Loucy (cell line): ENCODE measurements around the gene RPS6KB2.

Experiments used
- EZH2phosphoT487 ChIP-seq: fragments of 200-600 bp; IDR thresholded peaks from 2 replicates; pipeline ENCODE4 v1.6.1; 2018; ENCODE audit warnings: antibody characterized with exemption, mild to moderate bottlenecking, moderate library complexity, borderline replicate concordance
- TF ChIP-seq, protein P1 (sequence below): fragments of 200-600 bp; sonication (generic); conservative IDR thresholded peaks from 2 replicates; pipeline ENCODE4 v1.5.1; 2014; ENCODE audit warnings: mild to moderate bottlenecking, antibody characterized with exemption, low read length

DNA sequence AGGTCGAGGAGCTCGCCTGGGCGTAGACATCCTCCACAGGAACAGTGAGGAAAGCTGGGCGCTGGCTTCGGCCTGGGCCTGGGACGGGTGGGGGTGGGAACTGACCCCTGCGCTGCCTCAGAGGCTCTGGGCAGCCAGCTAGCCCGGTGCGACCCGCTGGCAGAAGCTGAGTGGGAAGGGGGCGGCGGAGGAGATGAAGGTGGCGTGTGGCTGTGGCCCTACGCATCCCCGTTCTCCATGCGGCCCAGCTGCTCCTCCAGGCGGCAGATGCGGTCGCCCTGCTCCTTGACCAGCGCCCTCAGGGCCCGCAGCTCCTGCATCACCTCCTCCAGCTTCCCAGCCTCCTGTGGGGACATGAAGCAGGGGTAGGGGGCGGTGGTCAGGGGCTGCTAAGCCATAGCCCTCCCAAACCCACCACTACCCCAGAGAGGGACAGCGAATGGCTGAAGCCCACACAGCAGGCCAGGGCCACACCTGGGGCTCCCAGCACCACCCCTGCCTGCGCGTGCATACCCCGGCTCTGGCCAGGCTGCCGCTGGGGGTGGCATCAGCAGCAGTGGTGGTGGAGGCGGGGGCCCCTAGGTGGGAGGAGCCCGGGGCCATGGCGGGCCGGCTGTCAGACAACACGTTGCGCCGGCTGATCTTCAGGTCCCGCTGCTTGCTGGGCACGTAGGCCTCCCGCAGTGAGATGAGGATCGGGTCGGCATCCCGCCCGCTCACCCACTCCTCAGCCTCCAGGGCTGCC is 10.0 kb downstream of the RPS6KB2 start:
- TF ChIP-seq, protein P1, sequence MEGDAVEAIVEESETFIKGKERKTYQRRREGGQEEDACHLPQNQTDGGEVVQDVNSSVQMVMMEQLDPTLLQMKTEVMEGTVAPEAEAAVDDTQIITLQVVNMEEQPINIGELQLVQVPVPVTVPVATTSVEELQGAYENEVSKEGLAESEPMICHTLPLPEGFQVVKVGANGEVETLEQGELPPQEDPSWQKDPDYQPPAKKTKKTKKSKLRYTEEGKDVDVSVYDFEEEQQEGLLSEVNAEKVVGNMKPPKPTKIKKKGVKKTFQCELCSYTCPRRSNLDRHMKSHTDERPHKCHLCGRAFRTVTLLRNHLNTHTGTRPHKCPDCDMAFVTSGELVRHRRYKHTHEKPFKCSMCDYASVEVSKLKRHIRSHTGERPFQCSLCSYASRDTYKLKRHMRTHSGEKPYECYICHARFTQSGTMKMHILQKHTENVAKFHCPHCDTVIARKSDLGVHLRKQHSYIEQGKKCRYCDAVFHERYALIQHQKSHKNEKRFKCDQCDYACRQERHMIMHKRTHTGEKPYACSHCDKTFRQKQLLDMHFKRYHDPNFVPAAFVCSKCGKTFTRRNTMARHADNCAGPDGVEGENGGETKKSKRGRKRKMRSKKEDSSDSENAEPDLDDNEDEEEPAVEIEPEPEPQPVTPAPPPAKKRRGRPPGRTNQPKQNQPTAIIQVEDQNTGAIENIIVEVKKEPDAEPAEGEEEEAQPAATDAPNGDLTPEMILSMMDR = no peak
- no peak for TF ChIP-seq EZH2phosphoT487
